DND-41 (cell line): ENCODE results near the gene PLPPR1.

Experiments used
- CTCF ChIP-seq: IDR thresholded peaks from 2 replicates; pipeline ENCODE4 v1.5.1; 2012; ENCODE audit warnings: borderline replicate concordance, low read length, moderate library complexity, mild to moderate bottlenecking; ENCODE audit not compliant: poor library complexity, severe bottlenecking; ENCODE audit errors: extremely low read depth
- EZH2 ChIP-seq: IDR thresholded peaks from 3 replicates; pipeline ENCODE4 v1.6.1; 2012; ENCODE audit warnings: borderline replicate concordance, low read depth, mild to moderate bottlenecking, moderate library complexity, low read length, inconsistent platforms; ENCODE audit not compliant: severe bottlenecking

GRCh38 chr9:101029315-101030085, 973 bp downstream of the PLPPR1 start:
- no peak for TF ChIP-seq CTCF
- TF ChIP-seq EZH2: no peak
